HG03159 (cell line): ENCODE data around the gene BIRC6.
"Not testable (repeated sequence)": the region's sequence is repeated elsewhere in the genome, so short reads cannot be mapped to it uniquely, and the experiment has no call there.

ENCODE experiments used
- ATAC-seq: cut with Tn5 transposase; IDR thresholded peaks from one replicate; pipeline ENCODE4 v1.9.1; 2021; ENCODE audit warnings: mild to moderate bottlenecking, moderate library complexity; ENCODE audit not compliant: unreplicated experiment

The BIRC6 gene

GRCh38 chr2:32370942-32371341, 14.1 kb downstream of the BIRC6 start:
- not testable (repeated sequence) for ATAC-seq

GRCh38 chr2:32372519-32373182, 15.8 kb downstream of the BIRC6 start:
- ATAC-seq = no peak

GRCh38 chr2:32375228-32375892, 18.5 kb downstream of the BIRC6 start:
- ATAC-seq = no peak

- no peak for ATAC-seq
Measured at GRCh38 chr2:32376756-32377155, 19.9 kb downstream of the BIRC6 start.

GRCh38 chr2:32377928-32378327, 21.1 kb downstream of the BIRC6 start:
- ATAC-seq = no peak

GRCh38 chr2:32379352-32379751, 22.5 kb downstream of the BIRC6 start:
- no peak for ATAC-seq

- no peak for ATAC-seq
Measured at GRCh38 chr2:32383858-32384257, 27.0 kb downstream of the BIRC6 start.

- ATAC-seq = no peak
Measured at GRCh38 chr2:32384529-32384928, 27.7 kb downstream of the BIRC6 start.

GRCh38 chr2:32386739-32387138, 29.9 kb downstream of the BIRC6 start:
- no peak for ATAC-seq

GRCh38 chr2:32399221-32399620, 42.4 kb downstream of the BIRC6 start:
- ATAC-seq = no peak

GRCh38 chr2:32402091-32402490, 45.3 kb downstream of the BIRC6 start:
- no peak for ATAC-seq

- ATAC-seq = no peak
Measured at GRCh38 chr2:32403782-32404181, 47.0 kb downstream of the BIRC6 start.

- ATAC-seq = no peak
Measured at GRCh38 chr2:32404691-32405090, 47.9 kb downstream of the BIRC6 start.

- ATAC-seq = no peak
Measured at GRCh38 chr2:32416519-32416918, 59.7 kb downstream of the BIRC6 start.

GRCh38 chr2:32417659-32418058, 60.8 kb downstream of the BIRC6 start:
- no peak for ATAC-seq

GRCh38 chr2:32418778-32419177, 62.0 kb downstream of the BIRC6 start:
- ATAC-seq = no peak

GRCh38 chr2:32422133-32422532, 65.3 kb downstream of the BIRC6 start:
- ATAC-seq = no peak

- no peak for ATAC-seq
Measured at GRCh38 chr2:32423536-32423935, 66.7 kb downstream of the BIRC6 start.

GRCh38 chr2:32424739-32425138, 67.9 kb downstream of the BIRC6 start:
- no peak for ATAC-seq

- no peak for ATAC-seq
Measured at GRCh38 chr2:32425719-32426141, 68.9 kb downstream of the BIRC6 start.

GRCh38 chr2:32427672-32428610, 71.1 kb downstream of the BIRC6 start:
- no peak for ATAC-seq

GRCh38 chr2:32430804-32431203, 74.0 kb downstream of the BIRC6 start:
- no peak for ATAC-seq
